GM19395 (cell line): ENCODE results near the gene BRD3.

ENCODE experiments used
- ATAC-seq: cut with Tn5 transposase; IDR thresholded peaks from one replicate; pipeline ENCODE4 v1.9.1; 2021; ENCODE audit warnings: mild to moderate bottlenecking, moderate library complexity; ENCODE audit not compliant: unreplicated experiment

Gene BRD3

DNA sequence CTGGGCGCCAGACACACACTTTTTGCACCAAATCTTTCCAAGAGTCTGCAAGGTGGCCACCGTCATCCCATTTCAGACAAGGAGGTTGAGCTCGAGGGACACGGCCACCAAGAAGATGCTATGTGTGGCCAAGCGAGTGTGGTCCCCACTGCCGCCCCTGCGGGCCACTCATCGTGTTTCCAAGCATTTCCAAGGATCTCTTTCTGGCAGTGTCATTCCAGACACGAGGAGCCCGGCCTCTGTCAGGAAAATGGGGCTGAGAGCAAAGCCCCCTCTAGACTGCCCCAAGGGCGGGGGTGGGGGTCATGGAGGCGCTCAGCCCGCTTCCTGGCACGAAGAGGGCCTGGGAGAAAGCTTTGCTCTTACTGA, 86.3 kb downstream of the BRD3 start:
- no peak for ATAC-seq

GRCh38 chr9:133980864-133981588, 86.8 kb downstream of the BRD3 start:
- no peak for ATAC-seq
